SH-SY5Y (cell line): ENCODE measurements around the gene TMOD4.

Source experiments
- GATA2 ChIP-seq: IDR thresholded peaks from 2 replicates; pipeline ENCODE4 v1.6.1; 2011; ENCODE audit warnings: mild to moderate bottlenecking, low read depth, low read length
- GATA3 ChIP-seq: IDR thresholded peaks from 2 replicates; pipeline ENCODE4 v1.6.1; 2011; ENCODE audit warnings: low read depth, mild to moderate bottlenecking, low read length, moderate library complexity

The TMOD4 gene

GRCh38 chr1:151156515-151156819 lies 19.3 kb downstream of the TMOD4 start, which contains the start of gene TNFAIP8L2:
Gene TNFAIP8L2 (plus strand): TSS chr1:151156649. CDS start chr1:151158698, 2,049 bp downstream.
- TF ChIP-seq GATA2 (no peak), GATA3 (no peak)

- no peak for TF ChIP-seq GATA2
- no peak for TF ChIP-seq GATA3
These were observed 28.1 kb downstream of the TMOD4 start for GRCh38 chr1:151147665-151148064.

- no peak for TF ChIP-seq GATA3
- TF ChIP-seq GATA2: no peak
These were observed 28.7 kb downstream of the TMOD4 start for GRCh38 chr1:151147132-151147503.

GRCh38 chr1:151146412-151147131 lies 29.2 kb downstream of the TMOD4 start, which contains the start of gene SEMA6C:
Gene SEMA6C (minus strand): TSS chr1:151146631. CDS start chr1:151142621, 4,010 bp downstream.
- no peak for TF ChIP-seq GATA3
- no peak for TF ChIP-seq GATA2

- TF ChIP-seq GATA3: no peak
- no peak for TF ChIP-seq GATA2
These were observed 29.7 kb downstream of the TMOD4 start for GRCh38 chr1:151146072-151146411.

GRCh38 chr1:151145304-151146071 lies 30.3 kb downstream of the TMOD4 start:
- TF ChIP-seq GATA2: no peak
- no peak for TF ChIP-seq GATA3

- TF ChIP-seq GATA3 (no peak), GATA2 (no peak)
These were observed 31.1 kb downstream of the TMOD4 start for GRCh38 chr1:151144474-151145303.

- TF ChIP-seq GATA2: no peak
- no peak for TF ChIP-seq GATA3
These were observed 31.8 kb downstream of the TMOD4 start for GRCh38 chr1:151143986-151144385.

GRCh38 chr1:151143057-151143435 lies 32.7 kb downstream of the TMOD4 start:
- no peak for TF ChIP-seq GATA3
- TF ChIP-seq GATA2: no peak

- TF ChIP-seq GATA2: no peak
- no peak for TF ChIP-seq GATA3
These were observed 33.2 kb downstream of the TMOD4 start for GRCh38 chr1:151142411-151143056.

GRCh38 chr1:151137789-151138188 lies 38.0 kb downstream of the TMOD4 start:
- TF ChIP-seq GATA2 (no peak), GATA3 (no peak)

GRCh38 chr1:151135433-151136385 lies 40.1 kb downstream of the TMOD4 start:
- TF ChIP-seq GATA2 (no peak), GATA3 (no peak)

- TF ChIP-seq GATA3: no peak
- no peak for TF ChIP-seq GATA2
These were observed 40.8 kb downstream of the TMOD4 start for GRCh38 chr1:151134991-151135390.
